Umbilical cord (tissue), 2 donors: ENCODE results near the gene SLCO3A1. TPM values are rescaled to one million over a fixed set of nuclear protein-coding genes. Genes with fewer than 3 reads are reported as not detected.

Experiments used
- DNase-seq: peaks from one replicate; pipeline ENCODE4 v3.0.0-alpha.2; 2015; ENCODE audit warnings: low spot score
- total RNA-seq: library from RNA; depleted of rRNA; stranded (reverse); fragments of >200 nt; gene quantifications from one replicate; pipeline ENCODE4 v1.2.3, GENCODE V29; 2014; ENCODE audit warnings: low replicate concordance; ENCODE audit not compliant: insufficient read depth

Gene SLCO3A1
- total RNA-seq, 1 donor from 2014 or later, result 10.1 TPM

- no peak for DNase-seq
Observed at GRCh38 chr15:92003515-92004067, 150.1 kb downstream of the SLCO3A1 start.

GRCh38 chr15:92005154-92005553 is 151.6 kb downstream of the SLCO3A1 start:
- no peak for DNase-seq

- no peak for DNase-seq
Observed at GRCh38 chr15:92006186-92007028, 152.9 kb downstream of the SLCO3A1 start.

GRCh38 chr15:92009162-92009561 is 155.7 kb downstream of the SLCO3A1 start:
- no peak for DNase-seq

- no peak for DNase-seq
Observed at GRCh38 chr15:92011611-92012367, 158.3 kb downstream of the SLCO3A1 start.

GRCh38 chr15:92012368-92012629 is 158.8 kb downstream of the SLCO3A1 start:
- DNase-seq, result no peak

- DNase-seq, result no peak
Observed at GRCh38 chr15:92012881-92013280, 159.4 kb downstream of the SLCO3A1 start.

- DNase-seq, result no peak
Observed at GRCh38 chr15:92014281-92015030, 160.9 kb downstream of the SLCO3A1 start.

GRCh38 chr15:92017882-92018534 is 164.5 kb downstream of the SLCO3A1 start:
- DNase-seq, result no peak

GRCh38 chr15:92018535-92019239 is 165.2 kb downstream of the SLCO3A1 start:
- no peak for DNase-seq

GRCh38 chr15:92019706-92020105 is 166.2 kb downstream of the SLCO3A1 start:
- DNase-seq, result no peak

GRCh38 chr15:92020207-92020606 is 166.7 kb downstream of the SLCO3A1 start:
- DNase-seq, result no peak

- DNase-seq, result no peak
Observed at GRCh38 chr15:92020804-92021203, 167.3 kb downstream of the SLCO3A1 start.

- no peak for DNase-seq
Observed at GRCh38 chr15:92021792-92022191, 168.3 kb downstream of the SLCO3A1 start.

- no peak for DNase-seq
Observed at GRCh38 chr15:92023965-92024364, 170.5 kb downstream of the SLCO3A1 start.

- DNase-seq, result no peak
Observed at GRCh38 chr15:92025706-92026270, 172.3 kb downstream of the SLCO3A1 start.

- DNase-seq, result no peak
Observed at GRCh38 chr15:92028389-92028724, 174.8 kb downstream of the SLCO3A1 start.

- DNase-seq, result no peak
Observed at GRCh38 chr15:92029767-92030166, 176.3 kb downstream of the SLCO3A1 start.

GRCh38 chr15:92033314-92033713 is 179.8 kb downstream of the SLCO3A1 start:
- DNase-seq, result peak; percentile 29

- DNase-seq, result no peak
Observed at GRCh38 chr15:92033723-92034122, 180.2 kb downstream of the SLCO3A1 start.

- no peak for DNase-seq
Observed at GRCh38 chr15:92034227-92034626, 180.7 kb downstream of the SLCO3A1 start.
